ENCODE data around the gene PI4K2A. TPM values are rescaled to one million over a fixed set of nuclear protein-coding genes. Genes with fewer than 3 reads are reported as not detected.

PI4K2A gene
- total RNA-seq, 1 donor from 2014 or later: 12.4 TPM

GRCh38 chr10:97623277-97623676 lies 17.2 kb upstream of the PI4K2A start:
- intact Hi-C loops (cut with micrococcal nuclease): no loop called here
- Histone ChIP-seq H3K4me3 (no peak overlapping the region), H3K9me3 (replicated peaks) (no peaks in the 10 kb centered on the region), H3K4me1 (peaks cover 7% of the 10 kb centered on the region), H3K27ac (replicated peaks) (no peak overlapping the region), H3K27me3 (ENCODE audit: low read depth) (no peaks in the 10 kb centered on the region), H3K36me3 (no peaks in the 10 kb centered on the region)
- no peak for DNase-seq
- TF ChIP-seq CTCF (IDR thresholded peaks at IDR 0.05; ENCODE audit: borderline replicate concordance): no peak

GRCh38 chr10:97627731-97628130 lies 12.7 kb upstream of the PI4K2A start:
- H3K27ac ChIP-seq (replicated peaks): peak overlapping the region; percentile 21
- intact Hi-C loops (cut with micrococcal nuclease): no loop called here

GRCh38 chr10:97628228-97628627 lies 12.2 kb upstream of the PI4K2A start:
- Histone ChIP-seq H3K9me3 (replicated peaks) (no peaks in the 10 kb centered on the region), H3K4me3 (no peak overlapping the region), H3K27me3 (ENCODE audit: low read depth) (no peaks in the 10 kb centered on the region), H3K4me1 (peaks cover 15% of the 10 kb centered on the region), H3K36me3 (no peaks in the 10 kb centered on the region), H3K27ac (replicated peaks) (no peak overlapping the region)
- no peak for TF ChIP-seq CTCF (IDR thresholded peaks at IDR 0.05; ENCODE audit: borderline replicate concordance)
- intact Hi-C loops (cut with micrococcal nuclease): no loop called here
- DNase-seq: no peak

More at GRCh38 chr10:97627731-97628130, 12.7 kb upstream of the PI4K2A start:
- no peaks in the 10 kb centered on the region for H3K36me3 ChIP-seq
- H3K9me3 ChIP-seq (replicated peaks): no peaks in the 10 kb centered on the region
- peaks cover 10% of the 10 kb centered on the region for H3K4me1 ChIP-seq
- no peak for TF ChIP-seq CTCF (IDR thresholded peaks at IDR 0.05; ENCODE audit: borderline replicate concordance)
- no peak overlapping the region for H3K4me3 ChIP-seq
- DNase-seq: no peak
- H3K27me3 ChIP-seq (ENCODE audit: low read depth): no peaks in the 10 kb centered on the region

GRCh38 chr10:97629289-97629688 lies 11.2 kb upstream of the PI4K2A start:
- no peaks in the 10 kb centered on the region for H3K36me3 ChIP-seq
- no peaks in the 10 kb centered on the region for H3K27me3 ChIP-seq (ENCODE audit: low read depth)
- H3K4me3 ChIP-seq: no peak overlapping the region
- H3K9me3 ChIP-seq (replicated peaks): no peaks in the 10 kb centered on the region
- DNase-seq: no peak
- peaks cover 22% of the 10 kb centered on the region for H3K4me1 ChIP-seq
- intact Hi-C loops (cut with micrococcal nuclease): no loop called here
- H3K27ac ChIP-seq (replicated peaks): no peak overlapping the region
- no peak for TF ChIP-seq CTCF (IDR thresholded peaks at IDR 0.05; ENCODE audit: borderline replicate concordance)

GRCh38 chr10:97631098-97631497 lies 9.4 kb upstream of the PI4K2A start:
- intact Hi-C loops (cut with micrococcal nuclease): no loop called here
- DNase-seq: no peak
- no peak overlapping the region for H3K27ac ChIP-seq (replicated peaks)

More at GRCh38 chr10:97631098-97631497, 9.4 kb upstream of the PI4K2A start:
- Histone ChIP-seq H3K4me3 (no peak overlapping the region), H3K9me3 (replicated peaks) (no peaks in the 10 kb centered on the region), H3K4me1 (peaks cover 22% of the 10 kb centered on the region), H3K36me3 (no peaks in the 10 kb centered on the region), H3K27me3 (ENCODE audit: low read depth) (no peaks in the 10 kb centered on the region)
- TF ChIP-seq CTCF (IDR thresholded peaks at IDR 0.05; ENCODE audit: borderline replicate concordance): no peak

All from left ventricle myocardium inferior (tissue), 1 donor.